A673 (cell line): ENCODE data around the gene SIM2. TPM values are rescaled to one million over a fixed set of nuclear protein-coding genes. Genes with fewer than 3 reads are reported as not detected.

Source experiments
- BruUV-seq: library from RNA; stranded (reverse); fragments of 400-500 nt; replicated peaks from 2 replicates; lab custom pipeline; 2021; lab: Mats Ljungman, UMichigan
- CTCF ChIA-PET: fragments of 300-600 bp; sonication (Branson Sonifier 250); formaldehyde crosslinking; loops from one replicate; lab custom pipeline; 2022; ENCODE audit warnings: antibody characterized with exemption; lab: Charles Lee
- POLR2A ChIA-PET: fragments of 300-600 bp; sonication (Branson Sonifier 250); formaldehyde crosslinking; loops from one replicate; lab custom pipeline; 2022; ENCODE audit warnings: antibody characterized with exemption; ENCODE audit not compliant: low non-redundant PET; lab: Charles Lee
- DNase-seq: peaks from one replicate; pipeline ENCODE4 v3.0.0-alpha.2; 2015; ENCODE audit warnings: low spot score
- H3K27ac ChIP-seq: fragments of 200-600 bp; sonication (generic); 2 replicates; pipeline ENCODE4 v1.5.1; 2016; ENCODE audit warnings: mixed run types, low read depth, mild to moderate bottlenecking, mixed read lengths, antibody characterized with exemption, low read length; ENCODE audit not compliant: poor library complexity, severe bottlenecking
- H3K27me3 ChIP-seq: fragments of 200-600 bp; sonication (generic); replicated peaks from 2 replicates; pipeline ENCODE4 v1.6.1; 2017; ENCODE audit warnings: mixed run types, low read depth, mild to moderate bottlenecking, mixed read lengths, antibody characterized with exemption, low read length; ENCODE audit not compliant: insufficient read depth, poor library complexity
- H3K36me3 ChIP-seq: fragments of 200-600 bp; sonication (generic); 2 replicates; pipeline ENCODE4 v1.6.1; 2016; ENCODE audit warnings: mixed run types, mild to moderate bottlenecking, mixed read lengths, antibody characterized with exemption, low read length; ENCODE audit not compliant: insufficient read depth, poor library complexity, severe bottlenecking
- H3K4me1 ChIP-seq: fragments of 200-600 bp; sonication (generic); 2 replicates; pipeline ENCODE4 v1.6.1; 2017; ENCODE audit warnings: mixed run types, mild to moderate bottlenecking, mixed read lengths, antibody characterized with exemption, low read length; ENCODE audit not compliant: insufficient read depth, poor library complexity, severe bottlenecking
- H3K4me3 ChIP-seq: fragments of 200-600 bp; sonication (generic); 2 replicates; pipeline ENCODE4 v1.5.1; 2016; ENCODE audit warnings: low read depth, mixed run types, mild to moderate bottlenecking, mixed read lengths, low read length; ENCODE audit not compliant: poor library complexity, severe bottlenecking
- H3K9me3 ChIP-seq: fragments of 200-600 bp; sonication (generic); 2 replicates; pipeline ENCODE4 v1.6.1; 2016; ENCODE audit warnings: mixed run types, low read depth, mild to moderate bottlenecking, mixed read lengths, antibody characterized with exemption, low read length; ENCODE audit not compliant: poor library complexity, severe bottlenecking
- CTCF ChIP-seq: fragments of 300-800, 200-600 bp; sonication (generic); conservative IDR thresholded peaks from 2 replicates; pipeline ENCODE4 v1.5.1; 2017; ENCODE audit warnings: low read depth, mild to moderate bottlenecking, antibody characterized with exemption, low read length, moderate library complexity, mixed read lengths
- EZH2 ChIP-seq: fragments of 200-600 bp; sonication (generic); IDR thresholded peaks from 2 replicates; pipeline ENCODE4 v1.6.1; 2017; ENCODE audit warnings: borderline replicate concordance, low read depth, mild to moderate bottlenecking, mixed read lengths, antibody characterized with exemption, low read length; ENCODE audit not compliant: poor library complexity, severe bottlenecking
- intact Hi-C: fragments of 100-400 bp; cut with micrococcal nuclease; formaldehyde crosslinking; loops from one replicate; pipeline ENCODE4 v1.10.0; 2022; ENCODE audit not compliant: unreplicated experiment
- total RNA-seq: library from RNA; stranded (reverse); gene quantifications from 2 replicates; pipeline ENCODE4 v1.2.3, GENCODE V29; 2021

SIM2 gene
- total RNA-seq, 1 experiment from 2014 or later = 42.7 TPM

- no peak for TF ChIP-seq EZH2
- no peak for TF ChIP-seq CTCF
- Histone ChIP-seq H3K27ac (no peak overlapping the region), H3K36me3 (no peaks in the 10 kb centered on the region), H3K4me1 (peaks cover 16% of the 10 kb centered on the region), H3K27me3 (no peaks in the 10 kb centered on the region), H3K4me3 (no peak overlapping the region), H3K9me3 (no peaks in the 10 kb centered on the region)
- BruUV-seq = no TSS peak
- no peak for DNase-seq
- ChIA-PET POLR2A (no interaction called here), CTCF (no interaction called here)
- intact Hi-C loops = no loop called here
Measured at GRCh38 chr21:36790616-36791015, 91.7 kb downstream of the SIM2 start.

- DNase-seq = no peak
- peaks cover 16% of the 10 kb centered on the region for H3K4me1 ChIP-seq
- no peaks in the 10 kb centered on the region for H3K27me3 ChIP-seq
- H3K36me3 ChIP-seq = no peaks in the 10 kb centered on the region
- ChIA-PET CTCF (no interaction called here), POLR2A (no interaction called here)
- TF ChIP-seq EZH2 (no peak), CTCF (no peak)
- no peak overlapping the region for H3K4me3 ChIP-seq
- peaks cover 3% of the 10 kb centered on the region for H3K9me3 ChIP-seq
- BruUV-seq = no TSS peak
- no peak overlapping the region for H3K27ac ChIP-seq
- intact Hi-C loops = no loop called here
Measured at GRCh38 chr21:36791180-36791579, 92.3 kb downstream of the SIM2 start.

GRCh38 chr21:36791695-36792470 lies 93.0 kb downstream of the SIM2 start:
- Histone ChIP-seq H3K27ac (no peak overlapping the region), H3K4me3 (no peak overlapping the region), H3K9me3 (peaks cover 6% of the 10 kb centered on the region), H3K4me1 (peaks cover 16% of the 10 kb centered on the region), H3K36me3 (no peaks in the 10 kb centered on the region), H3K27me3 (no peaks in the 10 kb centered on the region)
- POLR2A ChIA-PET = no interaction called here
- DNase-seq = no peak
- no peak for TF ChIP-seq EZH2
- TF ChIP-seq CTCF = no peak
- no TSS peak for BruUV-seq
- CTCF ChIA-PET = no interaction called here
- intact Hi-C loops = no loop called here
